ENCODE measurements around the gene PARP11. TPM values are rescaled to one million over a fixed set of nuclear protein-coding genes. Genes with fewer than 3 reads are reported as not detected.

PARP11 gene
- total RNA-seq, 1 donor, result 6.5 TPM

GRCh38 chr12:3810540-3810939 is 62.7 kb downstream of the PARP11 start:
- H3K4me3 ChIP-seq (ENCODE audit: low read depth, low read length), result no peak overlapping the region
- no peak for TF ChIP-seq CTCF (IDR thresholded peaks at IDR 0.05; ENCODE audit: insufficient read depth, low read depth, low read length)
- DNase-seq (ENCODE audit: low read depth), result no peak

GRCh38 chr12:3810016-3810370 is 63.2 kb downstream of the PARP11 start:
- no peak overlapping the region for H3K4me3 ChIP-seq (ENCODE audit: low read depth, low read length)
- DNase-seq (ENCODE audit: low read depth), result no peak
- no peak for TF ChIP-seq CTCF (IDR thresholded peaks at IDR 0.05; ENCODE audit: insufficient read depth, low read depth, low read length)

GRCh38 chr12:3809357-3810015 is 63.7 kb downstream of the PARP11 start:
- TF ChIP-seq CTCF (IDR thresholded peaks at IDR 0.05; ENCODE audit: insufficient read depth, low read depth, low read length), result no peak
- DNase-seq (ENCODE audit: low read depth), result peak; percentile 57
- H3K4me3 ChIP-seq (ENCODE audit: low read depth, low read length), result no peak overlapping the region

- no peak overlapping the region for H3K4me3 ChIP-seq (ENCODE audit: low read depth, low read length)
- DNase-seq (ENCODE audit: low read depth), result no peak
- TF ChIP-seq CTCF (IDR thresholded peaks at IDR 0.05; ENCODE audit: insufficient read depth, low read depth, low read length), result no peak
These were observed 68.1 kb downstream of the PARP11 start for GRCh38 chr12:3805077-3805476.

- peak; percentile 90 for TF ChIP-seq CTCF (IDR thresholded peaks at IDR 0.05; ENCODE audit: insufficient read depth, low read depth, low read length)
- DNase-seq (ENCODE audit: low read depth), result peak; percentile 73
- no peak overlapping the region for H3K4me3 ChIP-seq (ENCODE audit: low read depth, low read length)
These were observed 69.2 kb downstream of the PARP11 start for GRCh38 chr12:3803865-3804472.

- no peak overlapping the region for H3K4me3 ChIP-seq (ENCODE audit: low read depth, low read length)
- no peak for TF ChIP-seq CTCF (IDR thresholded peaks at IDR 0.05; ENCODE audit: insufficient read depth, low read depth, low read length)
- peak; percentile 5 for DNase-seq (ENCODE audit: low read depth)
These were observed 70.5 kb downstream of the PARP11 start for GRCh38 chr12:3802721-3803120.
